ENCODE results near the gene IL36B. TPM values are rescaled to one million over a fixed set of nuclear protein-coding genes. Genes with fewer than 3 reads are reported as not detected.

IL36B gene
- total RNA-seq, 1 donor from 2014 or later, result not detected

GRCh38 chr2:113014067-113014466 is 38.6 kb downstream of the IL36B start:
- intact Hi-C loops (cut with DNase I), result no loop called here
- H3K4me1 ChIP-seq, result no peaks in the 10 kb centered on the region
- no peak for DNase-seq (ENCODE audit: low spot score in 2 of 2)
- H3K27me3 ChIP-seq, result no peaks in the 10 kb centered on the region
- H3K36me3 ChIP-seq, result no peaks in the 10 kb centered on the region
- TF ChIP-seq CTCF (IDR thresholded peaks at IDR 0.05), result no peak
- no peak overlapping the region for H3K27ac ChIP-seq
- no peaks in the 10 kb centered on the region for H3K9me3 ChIP-seq
- H3K4me3 ChIP-seq, result no peak overlapping the region

GRCh38 chr2:113013336-113013661 is 39.4 kb downstream of the IL36B start:
- no peaks in the 10 kb centered on the region for H3K27me3 ChIP-seq
- no peaks in the 10 kb centered on the region for H3K9me3 ChIP-seq
- H3K4me1 ChIP-seq, result no peaks in the 10 kb centered on the region
- TF ChIP-seq CTCF (IDR thresholded peaks at IDR 0.05), result no peak
- intact Hi-C loops (cut with DNase I), result no loop called here
- DNase-seq (ENCODE audit: low spot score in 2 of 2), result no peak
- no peak overlapping the region for H3K27ac ChIP-seq
- no peak overlapping the region for H3K4me3 ChIP-seq
- H3K36me3 ChIP-seq, result no peaks in the 10 kb centered on the region

GRCh38 chr2:113012436-113013335 is 40.0 kb downstream of the IL36B start:
- Histone ChIP-seq H3K9me3 (no peaks in the 10 kb centered on the region), H3K27ac (no peak overlapping the region), H3K36me3 (no peaks in the 10 kb centered on the region), H3K4me3 (no peak overlapping the region), H3K27me3 (no peaks in the 10 kb centered on the region), H3K4me1 (no peaks in the 10 kb centered on the region)
- intact Hi-C loops (cut with DNase I), result no loop called here
- TF ChIP-seq CTCF (IDR thresholded peaks at IDR 0.05), result no peak
- DNase-seq (ENCODE audit: low spot score in 2 of 2), result no peak

GRCh38 chr2:113011108-113011507 is 41.6 kb downstream of the IL36B start:
- Histone ChIP-seq H3K27ac (no peak overlapping the region), H3K9me3 (no peaks in the 10 kb centered on the region), H3K36me3 (no peaks in the 10 kb centered on the region), H3K27me3 (no peaks in the 10 kb centered on the region), H3K4me3 (no peak overlapping the region), H3K4me1 (no peaks in the 10 kb centered on the region)
- intact Hi-C loops (cut with DNase I), result no loop called here
- no peak for DNase-seq (ENCODE audit: low spot score in 2 of 2)
- TF ChIP-seq CTCF (IDR thresholded peaks at IDR 0.05), result no peak

GRCh38 chr2:113010088-113010487 is 42.6 kb downstream of the IL36B start:
- Histone ChIP-seq H3K4me3 (no peak overlapping the region), H3K9me3 (no peaks in the 10 kb centered on the region), H3K27ac (no peak overlapping the region), H3K36me3 (no peaks in the 10 kb centered on the region), H3K27me3 (no peaks in the 10 kb centered on the region), H3K4me1 (no peaks in the 10 kb centered on the region)
- no peak for TF ChIP-seq CTCF (IDR thresholded peaks at IDR 0.05)
- no peak for DNase-seq (ENCODE audit: low spot score in 2 of 2)
- intact Hi-C loops (cut with DNase I), result no loop called here
